Stimulated activated CD8-positive, alpha-beta memory T cell treated with anti-CD3 and anti-CD28 coated beads, Interleukin-4, amount 100 ng/mL, for 24 hours (primary cell): ENCODE data around the gene EPB41L3.

Experiments used
- DNase-seq: peaks from one replicate; pipeline ENCODE4 v3.0.0-alpha.2; 2020; ENCODE audit warnings: low read depth

The EPB41L3 gene

DNA sequence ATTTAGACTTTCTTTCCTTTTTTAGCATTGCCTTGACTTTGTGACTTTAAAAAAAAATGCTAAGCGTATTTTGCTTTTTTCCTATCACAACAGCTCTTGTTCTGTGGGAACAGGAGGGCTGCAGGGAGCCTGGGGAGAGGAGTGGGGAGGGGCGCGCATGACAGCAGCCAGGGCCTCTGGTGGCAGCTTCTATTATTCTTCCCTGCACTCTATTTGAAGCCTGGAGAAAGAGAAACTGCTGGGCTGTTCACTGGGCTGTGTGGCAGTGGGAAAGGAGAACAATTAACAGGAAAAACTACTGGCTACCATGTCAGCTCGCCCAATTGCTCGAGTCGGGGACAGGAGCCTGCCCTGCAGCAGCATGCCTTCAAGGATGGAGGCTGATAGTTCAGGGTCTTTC, 129.3 kb downstream of the EPB41L3 start:
- no peak for DNase-seq

DNA sequence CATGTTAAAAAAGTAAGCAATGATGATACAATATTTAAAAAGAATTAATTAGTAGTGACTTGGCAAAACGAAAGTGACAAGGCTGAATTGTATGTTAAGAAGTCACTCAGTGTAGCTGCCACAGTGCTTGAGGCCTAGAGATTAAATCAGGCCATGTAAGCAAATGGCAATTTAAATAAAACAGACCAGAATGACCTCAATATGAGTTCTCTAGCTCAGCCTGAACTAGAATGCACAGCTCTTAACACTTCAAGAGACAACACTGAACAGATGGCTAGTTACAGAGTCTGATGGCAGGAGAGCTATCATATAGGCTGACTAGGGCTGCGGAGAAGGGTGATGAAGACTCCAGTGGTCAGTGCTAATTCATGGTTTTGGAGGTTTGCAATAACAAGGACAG, 130.3 kb downstream of the EPB41L3 start:
- no peak for DNase-seq

DNA sequence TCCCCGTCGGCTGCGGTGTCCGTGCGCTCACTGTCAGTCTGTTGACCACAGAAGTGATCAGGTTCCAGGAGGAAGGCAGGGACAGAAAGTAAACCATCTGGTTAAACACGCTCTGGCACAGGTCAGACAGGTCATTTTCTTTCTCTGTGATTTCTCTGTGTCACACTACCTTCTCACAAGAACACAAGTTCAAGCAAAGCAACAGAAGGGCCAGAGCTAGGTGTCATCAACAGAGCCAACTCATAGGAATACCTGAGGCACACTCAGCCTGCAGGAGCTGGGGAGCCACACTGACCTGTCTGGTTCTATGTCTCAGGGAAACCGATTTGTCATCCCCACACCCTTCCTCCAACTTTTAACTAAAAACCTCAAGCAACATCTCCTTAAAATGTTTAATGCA, 133.2 kb downstream of the EPB41L3 start:
- no peak for DNase-seq

DNA sequence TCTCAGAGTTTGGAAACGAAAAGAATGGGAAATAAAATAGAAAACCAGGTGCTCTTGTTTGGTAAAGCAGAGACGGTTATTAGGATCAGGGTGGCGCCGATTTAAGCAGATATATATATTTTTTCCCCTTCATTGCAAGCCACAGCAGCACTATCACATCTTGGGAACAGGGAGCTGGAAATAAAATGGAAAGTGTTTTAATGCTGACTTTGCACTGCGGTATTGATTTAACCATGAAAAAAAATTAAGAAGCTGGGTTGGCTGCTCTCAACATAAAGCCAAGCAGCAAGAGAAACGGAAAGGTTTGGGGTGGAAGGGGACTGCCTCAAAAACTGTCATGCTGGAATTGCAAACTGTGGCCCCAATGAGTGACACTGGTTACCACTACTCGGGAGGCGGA, 145.5 kb downstream of the EPB41L3 start:
- no peak for DNase-seq

DNA sequence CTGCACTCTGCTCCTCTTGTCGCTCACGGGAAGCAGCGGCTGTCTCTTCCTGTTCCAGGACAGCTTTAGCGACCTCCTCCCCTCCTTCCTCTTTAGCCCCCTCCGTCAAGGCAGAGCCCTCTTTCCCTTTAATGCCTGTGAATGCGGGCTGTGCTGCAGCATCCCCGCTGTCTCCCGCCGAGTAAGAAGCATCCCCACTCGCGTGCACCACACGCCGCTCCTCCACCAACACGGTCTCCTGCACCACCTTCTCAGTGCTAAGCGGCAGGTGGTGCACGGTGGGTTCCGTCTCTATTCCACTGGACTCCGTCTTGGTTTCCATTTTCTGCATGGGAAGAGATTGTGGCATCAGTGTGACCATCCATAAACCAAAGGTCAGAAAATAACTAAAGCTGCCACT, 146.7 kb downstream of the EPB41L3 start:
- DNase-seq = no peak

DNA sequence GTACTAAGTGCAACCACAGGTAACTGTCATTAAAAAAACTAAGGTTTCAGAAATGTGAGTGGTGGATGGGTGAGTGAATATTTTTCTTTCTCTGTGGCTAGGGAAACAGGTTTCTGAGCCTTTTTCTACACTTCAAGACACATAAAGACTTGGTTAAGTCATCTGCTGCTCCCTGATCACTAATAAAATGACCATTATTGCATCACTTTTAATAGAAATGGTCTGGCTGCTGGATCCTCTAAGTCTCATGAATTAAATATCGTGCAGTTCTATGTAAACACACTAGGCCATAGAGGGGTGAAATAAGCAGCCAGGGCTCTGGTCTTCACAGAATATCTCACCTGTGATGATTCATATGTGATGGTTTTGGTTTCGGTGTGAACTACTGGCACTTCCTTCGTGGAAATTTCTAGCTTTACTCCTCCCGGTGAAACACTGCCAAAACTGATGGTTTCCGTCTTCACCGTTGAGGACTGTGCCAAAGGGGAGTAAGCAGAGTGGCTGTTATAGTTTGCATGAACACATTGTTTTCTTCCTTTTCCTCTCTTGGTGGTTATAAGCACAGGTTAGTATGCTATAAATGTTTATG, 147.8 kb downstream of the EPB41L3 start:
- no peak for DNase-seq

DNA sequence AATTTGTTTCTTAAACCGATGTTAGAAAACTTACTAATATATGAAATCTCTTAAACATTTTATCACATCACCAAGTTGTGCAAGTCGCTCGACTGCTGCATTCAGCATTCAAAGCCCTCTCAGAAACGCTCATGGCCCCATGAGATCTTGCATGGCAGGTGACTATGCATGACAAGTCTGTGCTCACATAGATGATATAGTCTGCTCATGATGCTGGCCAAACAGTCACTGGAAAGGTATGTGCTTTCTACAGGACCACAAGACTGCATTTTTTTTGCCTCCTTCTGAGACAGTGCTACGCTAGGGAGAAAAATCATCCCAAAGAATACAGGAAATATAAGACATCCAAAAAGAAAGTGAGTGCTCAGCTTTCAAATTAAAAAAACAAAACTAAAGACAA, 150.0 kb downstream of the EPB41L3 start:
- DNase-seq = no peak

DNA sequence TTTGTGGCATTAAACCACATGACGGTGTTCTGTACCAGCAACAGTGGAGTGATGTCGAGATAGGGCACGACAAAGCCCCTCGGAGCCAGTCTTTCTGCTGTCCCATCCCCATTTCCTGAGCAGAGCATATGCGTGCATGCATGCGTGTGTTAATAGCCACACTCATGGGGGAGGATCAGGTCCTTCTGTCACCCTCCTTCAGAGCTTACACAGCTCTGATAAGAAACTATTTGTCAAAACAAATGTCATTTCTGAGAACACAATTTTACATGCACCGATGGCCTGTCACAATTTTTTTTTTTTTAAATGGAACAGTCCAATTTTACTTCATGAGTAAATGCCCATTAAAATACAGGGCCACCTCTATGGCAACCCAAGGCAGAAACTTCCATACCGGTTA, 152.4 kb downstream of the EPB41L3 start:
- DNase-seq = no peak

DNA sequence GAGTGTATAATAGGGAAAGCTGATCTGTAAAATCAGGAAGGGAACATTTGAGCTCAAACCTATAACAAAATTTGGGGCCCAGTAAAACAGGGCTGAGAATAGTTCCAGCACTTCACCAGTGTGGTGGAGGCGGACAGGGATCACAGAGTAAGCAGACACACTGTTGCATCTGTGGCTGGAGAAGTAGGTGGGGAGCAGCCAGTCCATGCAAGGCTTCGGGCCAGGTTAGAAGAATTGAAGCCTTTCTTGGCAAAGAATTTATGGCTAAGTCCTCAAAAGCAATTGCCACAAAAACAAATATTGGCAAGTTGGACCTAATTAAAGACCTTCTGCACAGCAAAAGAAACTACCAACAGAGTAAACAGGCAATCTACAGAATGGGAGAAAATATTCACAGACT, 154.4 kb downstream of the EPB41L3 start:
- DNase-seq = no peak

DNA sequence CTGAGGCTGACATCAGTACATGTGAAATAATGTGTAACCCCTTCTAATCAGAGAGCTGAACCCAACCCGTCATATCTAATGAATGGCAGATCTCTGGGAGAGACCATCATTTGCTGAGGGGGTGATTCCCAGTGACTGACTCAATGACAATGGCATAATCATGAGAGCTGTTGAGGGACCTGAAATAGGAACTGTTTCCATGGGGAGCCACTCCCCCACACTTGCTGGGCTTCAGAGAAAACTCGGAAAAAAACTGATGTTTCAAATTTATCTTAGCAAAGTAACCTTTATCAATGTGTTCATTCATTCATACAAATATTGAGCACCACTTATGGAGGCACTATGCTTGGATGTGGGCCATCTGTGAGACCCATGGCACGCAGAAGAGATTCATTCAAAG, 154.9 kb downstream of the EPB41L3 start:
- DNase-seq = no peak

DNA sequence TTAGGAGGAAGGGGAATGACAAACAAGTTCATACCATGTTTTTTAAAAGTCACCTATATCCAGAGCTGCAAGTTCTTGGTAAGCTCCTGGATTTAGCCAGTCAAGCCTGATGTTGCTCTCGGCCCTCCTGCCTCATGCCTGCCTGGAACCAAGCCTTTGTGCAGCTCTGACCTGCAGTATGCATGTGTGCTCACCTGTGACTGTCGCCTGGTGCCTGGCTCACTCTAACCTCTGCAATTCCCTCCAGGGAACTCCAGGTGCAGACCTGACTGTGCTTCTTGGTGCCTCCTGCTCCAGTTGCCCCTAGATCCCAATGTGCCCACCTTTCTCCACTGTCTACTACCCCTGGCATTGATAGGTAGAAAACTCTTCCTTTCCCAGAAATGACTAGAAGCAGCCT, 163.2 kb downstream of the EPB41L3 start:
- no peak for DNase-seq

DNA sequence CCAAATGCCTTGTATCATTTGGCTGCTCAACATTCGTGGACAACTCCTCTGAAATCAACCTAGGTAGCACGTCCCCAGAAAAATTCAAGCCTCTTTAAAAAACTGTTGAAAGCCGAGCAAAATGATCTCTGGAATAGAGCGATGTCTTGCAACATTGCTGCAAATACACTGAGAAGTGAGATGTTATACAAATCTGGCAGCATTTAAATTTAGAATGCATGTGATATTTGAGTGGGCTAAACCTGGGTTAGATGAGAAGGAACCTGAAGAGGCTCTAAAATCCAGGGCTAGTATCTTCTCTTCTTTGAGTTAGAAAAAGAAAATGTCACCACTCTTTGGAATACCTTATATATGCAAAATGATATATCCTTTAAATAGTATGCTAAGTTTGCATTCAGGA, 166.8 kb downstream of the EPB41L3 start:
- no peak for DNase-seq

DNA sequence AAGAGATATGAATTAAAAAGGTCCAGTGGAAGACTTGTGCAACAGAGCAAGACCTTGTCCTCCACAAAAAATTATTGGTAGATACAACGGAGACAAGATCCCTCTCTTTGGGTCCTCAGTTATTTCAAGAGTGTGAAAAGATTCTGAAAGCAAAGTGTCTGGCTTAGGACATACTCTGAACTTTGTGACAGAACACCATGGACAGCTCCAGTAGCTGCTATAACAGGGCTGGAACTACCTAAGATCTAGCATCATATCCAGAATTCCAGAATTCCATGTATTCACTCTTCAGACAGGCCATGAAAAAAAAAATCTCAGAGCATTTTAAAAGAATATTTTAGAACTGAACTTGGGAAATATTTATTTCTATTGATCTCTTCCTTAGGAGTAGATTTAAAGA, 173.5 kb downstream of the EPB41L3 start:
- DNase-seq = no peak

DNA sequence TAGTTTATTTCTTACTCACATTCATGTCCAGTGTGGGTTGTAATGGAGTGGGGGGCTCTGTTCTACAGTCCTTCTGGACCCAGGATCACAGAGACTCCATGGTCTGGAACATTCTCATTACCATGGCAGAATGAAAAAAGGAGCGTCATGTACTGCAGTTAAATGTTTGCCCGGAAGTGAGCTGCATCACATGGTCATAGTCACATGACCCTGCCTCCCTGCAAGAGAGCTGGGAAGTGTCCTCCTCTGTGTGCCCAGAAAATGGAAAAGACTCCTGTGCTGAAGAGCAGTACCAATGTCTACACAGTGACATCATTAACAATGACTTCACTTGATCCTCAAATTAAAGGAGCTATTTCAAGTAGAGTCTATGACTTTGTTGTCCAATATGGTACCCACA, 174.3 kb downstream of the EPB41L3 start:
- DNase-seq = no peak

DNA sequence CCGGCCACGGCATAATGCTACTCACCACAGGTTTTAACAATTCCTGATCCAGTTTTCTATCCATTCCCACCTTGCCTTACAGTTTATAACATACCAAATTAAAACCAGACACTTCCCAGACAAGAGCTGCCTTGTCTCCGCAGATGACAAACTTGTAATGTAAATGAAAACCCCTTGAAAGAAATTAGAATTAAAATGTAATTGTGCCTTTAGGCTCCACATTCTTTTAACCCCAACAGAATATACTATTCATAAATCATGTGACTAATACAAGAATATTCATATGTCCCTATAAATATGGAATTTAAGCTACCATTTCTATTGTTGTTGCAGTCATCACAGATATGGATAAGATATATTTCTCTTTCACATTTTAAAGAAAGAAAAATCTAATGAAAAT, 178.4 kb downstream of the EPB41L3 start:
- DNase-seq = no peak

DNA sequence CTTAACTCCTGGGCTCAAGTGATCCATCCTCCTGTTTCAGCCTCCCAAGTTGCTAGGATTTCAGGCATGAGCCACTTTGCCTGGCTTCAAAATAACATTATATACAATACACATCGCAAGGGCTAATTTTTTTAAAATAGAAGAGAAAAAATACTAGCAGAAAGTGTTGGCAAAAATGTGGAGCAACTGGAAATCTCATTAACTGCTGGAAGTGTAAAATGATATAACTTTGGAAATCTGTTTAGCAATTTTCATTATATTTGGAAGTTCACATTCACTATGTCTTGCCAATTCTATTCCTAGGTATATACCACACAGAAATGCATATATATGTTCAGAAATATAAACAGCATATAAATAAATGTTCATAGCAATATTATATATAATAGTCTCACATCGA, 193.2 kb downstream of the EPB41L3 start:
- DNase-seq = no peak
